Mesodermal cell (in vitro differentiated cells): ENCODE data around the gene EFS.
A peak's percentile ranks its signal among the peaks of the same experiment; 100 is the strongest.

Experiments used
- H3K27ac ChIP-seq: 2 replicates; pipeline ENCODE4 v1.7.0; 2013; ENCODE audit warnings: mild to moderate bottlenecking, low read depth, low read length, moderate library complexity; ENCODE audit not compliant: severe bottlenecking
- H3K36me3 ChIP-seq: 2 replicates; pipeline ENCODE4 v1.7.1; 2013; ENCODE audit warnings: mild to moderate bottlenecking, low read length, moderate library complexity; ENCODE audit not compliant: control insufficient read depth, insufficient read depth
- H3K4me1 ChIP-seq: one replicate; pipeline ENCODE4 v1.7.1; 2013; ENCODE audit warnings: mild to moderate bottlenecking, low read length; ENCODE audit not compliant: insufficient read depth, control insufficient read depth, poor library complexity, severe bottlenecking
- H3K4me3 ChIP-seq: 2 replicates; pipeline ENCODE4 v1.7.0; 2013; ENCODE audit warnings: low read length, control low read depth, mild to moderate bottlenecking; ENCODE audit not compliant: insufficient read depth, poor library complexity, severe bottlenecking; ENCODE audit errors: extremely low read depth
- H3K9me3 ChIP-seq: 2 replicates; pipeline ENCODE4 v1.7.1; 2013; ENCODE audit warnings: mild to moderate bottlenecking, low read length, moderate library complexity; ENCODE audit not compliant: control insufficient read depth
- WGBS, 2 experiments: methylation state at CpG; one replicate each; pipeline ENCODE4 v1.1.5; 2013; ENCODE audit warnings: missing lambda C conversion rate in 2 of 2; ENCODE audit not compliant: insufficient coverage in 2 of 2; 5-methylcytosine and 5-hydroxymethylcytosine counted together

The EFS gene

DNA sequence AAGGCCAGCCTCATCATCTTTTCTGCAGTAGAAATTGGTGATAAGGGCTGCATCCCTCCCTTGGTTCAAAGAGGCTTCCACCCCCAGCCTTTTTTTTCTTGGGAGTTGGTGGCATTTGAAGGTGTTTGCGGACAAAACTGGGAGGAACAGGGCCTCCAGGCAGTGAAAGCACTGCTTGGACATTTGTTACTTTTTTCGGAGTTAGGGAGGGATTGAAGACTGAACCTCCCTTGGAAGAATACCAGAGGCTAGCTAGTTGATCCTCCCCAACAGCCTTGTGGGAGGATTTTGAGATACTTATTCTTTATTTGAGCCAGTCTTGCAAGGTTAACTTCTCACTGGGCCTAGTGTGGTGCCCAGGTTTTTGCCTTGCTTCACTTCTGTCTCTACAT, 40.5 kb downstream of the EFS start:
- Histone ChIP-seq H3K4me3 (no peak overlapping the region), H3K27ac (no peak overlapping the region), H3K4me1 (peaks cover 18% of the 10 kb centered on the region), H3K9me3 (no peaks in the 10 kb centered on the region), H3K36me3 (peaks cover 51% of the 10 kb centered on the region)
- WGBS, 2 experiments = 100% methylated on average over 2 of the region's 2 CpGs; no CpG with 5 or more reads in 1 of the 2 experiments

DNA sequence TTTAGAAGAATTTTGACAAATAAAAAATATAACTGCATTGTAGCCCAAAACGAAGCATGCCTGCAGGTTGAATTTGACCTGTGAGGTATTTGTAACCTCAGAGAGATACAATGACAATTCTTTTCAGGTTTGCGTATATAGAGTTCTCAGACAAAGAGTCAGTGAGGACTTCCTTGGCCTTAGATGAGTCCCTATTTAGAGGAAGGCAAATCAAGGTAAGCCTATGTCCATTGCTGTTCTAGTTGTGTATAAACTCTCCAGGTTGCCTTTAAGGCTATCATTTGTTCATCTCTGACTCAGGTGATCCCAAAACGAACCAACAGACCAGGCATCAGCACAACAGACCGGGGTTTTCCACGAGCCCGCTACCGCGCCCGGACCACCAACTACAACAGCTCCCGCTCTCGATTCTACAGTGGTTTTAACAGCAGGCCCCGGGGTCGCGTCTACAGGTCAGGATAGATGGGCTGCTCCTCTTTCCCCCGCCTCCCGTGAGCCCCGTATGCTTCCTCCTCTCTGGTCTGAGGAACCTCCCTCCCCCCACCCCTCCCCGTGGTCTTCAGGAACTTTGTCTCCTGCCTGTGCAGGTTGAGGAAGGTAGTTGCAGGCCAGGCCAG, 41.0 kb downstream of the EFS start:
- no peaks in the 10 kb centered on the region for H3K9me3 ChIP-seq
- peaks cover 56% of the 10 kb centered on the region for H3K36me3 ChIP-seq
- H3K4me1 ChIP-seq = peaks cover 18% of the 10 kb centered on the region
- 97% methylated on average over 13 to 14 of the region's 18 CpGs for WGBS, 2 experiments
- H3K27ac ChIP-seq = no peak overlapping the region
- H3K4me3 ChIP-seq = no peak overlapping the region

DNA sequence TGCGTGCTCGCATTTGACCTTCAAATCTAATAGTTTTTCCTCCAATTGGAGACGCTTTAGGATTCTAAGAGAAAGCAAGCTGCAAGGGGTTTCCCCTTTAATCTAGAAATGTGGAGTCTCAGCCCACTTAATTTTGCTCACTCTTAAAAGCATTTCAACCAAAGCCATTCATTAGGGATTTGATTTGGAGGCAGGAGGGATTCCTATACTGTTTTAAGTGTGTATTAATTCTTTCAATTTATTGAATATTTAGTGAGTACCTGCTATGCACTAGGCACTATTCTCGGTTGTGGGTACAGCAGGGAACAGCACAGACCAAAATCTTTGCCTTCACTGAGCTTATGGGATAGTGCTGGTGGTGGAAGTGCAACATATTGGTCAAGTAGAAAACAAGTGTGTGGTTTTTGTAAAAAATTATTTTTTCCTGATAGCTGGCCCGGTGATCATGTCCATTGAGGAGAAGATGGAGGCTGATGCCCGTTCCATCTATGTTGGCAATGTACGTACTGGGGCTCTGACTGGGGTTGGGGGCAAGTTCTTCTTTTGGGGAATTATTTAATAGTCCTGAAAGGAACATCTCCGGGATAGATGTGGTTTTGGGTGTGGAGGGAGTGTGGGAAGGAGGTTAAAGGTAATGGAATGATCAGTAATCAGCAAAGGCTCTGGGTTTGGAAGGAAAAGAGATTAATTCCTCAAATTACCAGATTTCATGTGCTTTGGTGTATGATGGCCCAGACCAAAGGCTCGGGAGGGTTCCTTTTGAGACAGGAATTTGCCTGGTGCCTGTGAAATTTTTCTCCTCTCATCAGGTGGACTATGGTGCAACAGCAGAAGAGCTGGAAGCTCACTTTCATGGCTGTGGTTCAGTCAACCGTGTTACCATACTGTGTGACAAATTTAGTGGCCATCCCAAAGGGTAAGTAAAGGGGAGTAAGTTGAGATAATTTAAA, 42.1 kb downstream of the EFS start:
- 71 to 88% methylated on average over 5 to 6 of the region's 10 CpGs for WGBS, 2 experiments
- peaks cover 18% of the 10 kb centered on the region for H3K4me1 ChIP-seq
- peak overlapping the region; percentile 94 for H3K27ac ChIP-seq
- peaks cover 64% of the 10 kb centered on the region for H3K36me3 ChIP-seq
- peak overlapping the region; percentile 84 for H3K4me3 ChIP-seq
- H3K9me3 ChIP-seq = no peaks in the 10 kb centered on the region

DNA sequence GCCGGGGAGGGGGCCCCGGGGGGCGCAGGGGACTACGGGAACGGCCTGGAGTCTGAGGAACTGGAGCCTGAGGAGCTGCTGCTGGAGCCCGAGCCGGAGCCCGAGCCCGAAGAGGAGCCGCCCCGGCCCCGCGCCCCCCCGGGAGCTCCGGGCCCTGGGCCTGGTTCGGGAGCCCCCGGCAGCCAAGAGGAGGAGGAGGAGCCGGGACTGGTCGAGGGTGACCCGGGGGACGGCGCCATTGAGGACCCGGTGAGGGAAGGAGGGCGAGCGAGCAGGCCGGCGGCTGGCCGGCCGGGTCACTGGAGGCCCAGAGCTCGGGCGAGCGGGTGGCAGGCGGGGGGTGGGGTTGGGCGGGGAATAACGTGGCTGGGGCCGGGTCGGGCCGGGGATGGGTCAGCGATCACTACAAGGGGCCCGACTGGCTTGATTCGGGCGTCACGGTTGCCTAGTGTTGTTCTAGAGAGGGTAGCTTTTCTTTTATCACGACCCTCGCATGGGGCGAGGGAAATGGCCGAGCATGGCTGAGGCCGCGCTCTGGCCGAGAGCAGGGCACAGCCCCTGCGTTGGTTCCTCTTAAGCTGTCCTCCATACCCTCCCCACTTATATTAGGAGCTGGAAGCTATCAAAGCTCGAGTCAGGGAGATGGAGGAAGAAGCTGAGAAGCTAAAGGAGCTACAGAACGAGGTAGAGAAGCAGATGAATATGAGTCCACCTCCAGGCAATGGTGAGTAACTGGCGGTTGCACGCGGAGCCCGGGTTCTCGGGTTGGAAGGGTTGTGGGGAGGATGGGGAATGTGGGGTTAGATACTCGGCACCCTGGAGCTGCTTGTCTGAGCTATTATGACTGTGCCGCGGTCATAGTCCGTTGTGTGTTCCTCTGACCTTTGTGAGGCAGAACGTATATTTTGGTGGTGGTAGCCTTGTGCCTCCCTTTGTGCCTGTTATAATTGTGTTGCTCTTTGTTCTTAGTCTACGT, 43.1 kb downstream of the EFS start:
- Histone ChIP-seq H3K27ac (peak overlapping the region; percentile 94), H3K36me3 (peaks cover 70% of the 10 kb centered on the region), H3K9me3 (no peaks in the 10 kb centered on the region), H3K4me1 (peaks cover 18% of the 10 kb centered on the region), H3K4me3 (peak overlapping the region; percentile 84)
- 0% methylated on average over 30 to 37 of the region's 64 CpGs for WGBS, 2 experiments

DNA sequence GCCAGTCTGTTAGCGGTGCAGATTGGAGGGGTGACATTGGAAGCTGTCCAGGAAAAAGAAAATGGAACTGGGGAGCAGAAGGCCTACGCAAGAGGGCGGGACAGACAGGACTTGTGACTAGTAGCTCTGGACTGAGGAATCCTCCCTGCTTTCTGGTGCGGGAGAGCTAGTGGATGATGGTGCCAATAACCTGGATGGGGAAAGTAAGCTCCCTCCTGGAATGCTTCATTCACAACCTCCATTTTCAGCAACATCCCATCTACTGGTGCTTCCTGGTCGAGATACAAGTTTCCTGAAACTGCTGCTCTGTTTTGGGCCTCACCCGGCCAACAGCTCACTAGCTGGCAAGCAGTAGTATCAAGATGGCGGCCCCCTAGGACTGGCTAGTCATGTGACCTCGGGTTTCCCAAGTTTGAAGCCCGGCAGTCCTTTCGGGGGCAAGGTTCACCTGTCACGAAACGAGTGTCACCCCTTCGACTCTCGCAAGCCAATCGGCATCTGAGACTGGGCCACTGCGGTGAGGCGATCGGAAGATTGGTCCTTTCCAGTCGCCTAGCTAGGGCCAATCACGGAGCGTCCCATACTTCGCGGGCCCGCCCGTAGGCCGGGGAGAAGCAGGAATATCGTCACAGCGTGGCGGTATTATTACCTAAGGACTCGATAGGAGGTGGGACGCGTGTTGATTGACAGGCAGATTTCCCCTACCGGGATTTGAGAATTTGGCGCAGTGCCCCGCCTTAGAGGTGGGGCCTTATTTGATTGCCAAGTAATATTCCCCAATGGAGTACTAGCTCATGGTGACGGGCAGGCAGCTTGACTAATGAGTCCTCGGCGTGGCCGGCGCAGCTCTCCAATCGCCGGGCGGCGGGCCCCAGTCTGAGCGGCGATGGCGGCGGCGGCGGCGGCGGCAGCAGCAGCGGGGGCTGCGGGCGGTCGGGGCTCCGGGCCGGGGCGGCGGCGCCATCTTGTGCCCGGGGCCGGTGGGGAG, 44.1 kb downstream of the EFS start, which contains the start of gene PABPN1:
Gene PABPN1 (plus strand): TSS at position 874 of the 988 bp plus-strand sequence. CDS start 13 bp downstream, at position 887.
- Histone ChIP-seq H3K27ac (peak within 1 kb of the TSS; percentile 94), H3K36me3 (peaks cover 70% of the 10 kb centered on the region), H3K9me3 (no peaks in the 10 kb centered on the region), H3K4me1 (peaks cover 18% of the 10 kb centered on the region), H3K4me3 (peak within 1 kb of the TSS; percentile 84)
- WGBS, 2 experiments = 4 to 6% methylated on average over 40 to 51 of the region's 63 CpGs

DNA sequence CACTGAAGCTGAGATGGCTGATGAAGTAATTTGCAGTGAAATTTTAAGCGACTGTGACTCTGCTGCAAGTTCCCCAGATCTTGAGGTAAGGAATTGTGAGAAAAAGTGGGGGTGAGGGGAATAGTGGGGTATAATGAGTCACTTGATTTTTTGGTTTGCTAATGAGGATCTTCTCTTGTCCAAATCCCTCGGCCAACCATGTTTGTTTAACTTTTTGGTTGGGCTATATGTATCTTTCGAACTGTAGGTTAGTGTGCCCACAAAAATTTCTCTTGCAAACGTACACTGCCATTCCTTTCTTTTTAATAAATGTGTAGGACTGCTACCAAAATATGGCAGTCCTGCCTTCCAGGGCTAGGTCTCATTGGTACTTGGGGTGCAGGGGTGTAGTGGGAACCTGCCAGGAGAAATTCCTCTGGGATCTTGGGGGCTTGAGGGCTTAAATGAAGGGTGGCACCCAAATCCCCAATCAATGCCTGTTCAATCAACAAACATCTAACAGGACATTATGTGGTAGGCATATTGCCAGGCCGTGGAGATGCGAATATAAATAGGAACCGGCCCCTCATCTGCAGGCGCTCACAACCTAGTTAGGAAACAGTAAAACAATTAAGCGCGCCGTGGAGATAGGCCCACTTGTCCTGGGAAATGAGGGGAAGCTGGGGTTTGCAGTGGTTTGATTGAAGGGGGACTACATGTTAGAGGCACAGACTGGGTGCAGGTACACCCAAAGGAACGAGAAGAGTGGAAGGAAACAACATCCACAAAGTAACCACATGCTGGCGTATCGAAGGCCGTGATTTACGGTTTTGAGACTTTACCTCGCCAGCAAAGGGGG, 45.0 kb downstream of the EFS start:
- Histone ChIP-seq H3K36me3 (peaks cover 65% of the 10 kb centered on the region), H3K9me3 (no peaks in the 10 kb centered on the region), H3K4me1 (peaks cover 18% of the 10 kb centered on the region), H3K27ac (peak overlapping the region; percentile 92), H3K4me3 (peak overlapping the region; percentile 27)
- 95 to 99% methylated on average over 11 to 12 of the region's 17 CpGs for WGBS, 2 experiments

DNA sequence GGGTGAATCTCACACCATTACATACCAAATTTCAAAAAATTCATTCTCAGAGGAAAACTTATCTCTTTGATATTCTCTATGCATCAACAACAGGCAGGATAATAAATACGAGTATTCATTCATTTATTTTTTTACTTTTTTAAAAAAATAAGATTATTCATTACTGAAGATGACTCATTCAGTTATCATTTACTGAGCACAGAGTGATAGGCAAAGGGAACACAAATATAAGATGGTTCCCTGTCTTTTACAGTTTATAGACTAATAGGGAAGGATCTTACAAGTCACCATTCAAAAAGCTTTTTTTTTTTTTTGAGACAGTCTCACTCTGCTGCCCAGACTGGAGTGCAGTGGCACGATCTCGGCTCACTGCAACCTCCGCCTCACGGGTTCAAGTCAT, 48.7 kb downstream of the EFS start:
- Histone ChIP-seq H3K4me3 (no peak overlapping the region), H3K36me3 (peaks cover 58% of the 10 kb centered on the region), H3K9me3 (no peaks in the 10 kb centered on the region), H3K27ac (no peak overlapping the region), H3K4me1 (peaks cover 9% of the 10 kb centered on the region)
- 97 to 100% methylated on average over 4 of the region's 5 CpGs for WGBS, 2 experiments

DNA sequence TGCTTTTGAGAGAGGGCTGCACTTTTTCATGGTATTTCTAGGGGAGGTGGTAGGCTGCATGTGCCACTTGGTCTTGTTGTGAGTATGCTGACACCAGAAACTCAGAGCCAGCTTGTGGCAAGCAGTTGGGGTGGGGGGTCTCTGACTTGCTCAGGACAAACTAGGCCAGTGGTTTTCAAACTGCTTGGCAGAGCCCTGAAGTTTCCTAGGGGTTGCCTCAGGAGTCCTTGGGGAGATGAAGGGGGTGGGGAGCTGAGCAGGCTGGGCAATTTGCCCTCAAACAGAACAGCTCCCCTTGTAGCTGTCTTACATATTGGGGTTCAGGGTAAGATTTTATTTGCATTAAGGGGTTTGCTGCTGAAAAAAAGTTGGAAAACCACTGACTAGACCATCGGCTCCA, 54.4 kb downstream of the EFS start:
- 89 to 100% methylated on average over 1 of the region's 1 CpG for WGBS, 2 experiments
- H3K9me3 ChIP-seq = no peaks in the 10 kb centered on the region
- peaks cover 63% of the 10 kb centered on the region for H3K36me3 ChIP-seq
- no peak overlapping the region for H3K27ac ChIP-seq
- H3K4me3 ChIP-seq = no peak overlapping the region
- peaks cover 14% of the 10 kb centered on the region for H3K4me1 ChIP-seq
